Stimulated activated CD8-positive, alpha-beta memory T cell treated with anti-CD3 and anti-CD28 coated beads, Interleukin-4, amount 100 ng/mL, for 4 hours (primary cell): ENCODE results near the gene CHDH.

ENCODE experiments used
- DNase-seq, 2 donors: peaks; one replicate each; pipeline ENCODE4 v3.0.0-alpha.2; 2020; ENCODE audit warnings: low read depth in 2 of 2, low spot score in 1 of 2

CHDH gene

DNA sequence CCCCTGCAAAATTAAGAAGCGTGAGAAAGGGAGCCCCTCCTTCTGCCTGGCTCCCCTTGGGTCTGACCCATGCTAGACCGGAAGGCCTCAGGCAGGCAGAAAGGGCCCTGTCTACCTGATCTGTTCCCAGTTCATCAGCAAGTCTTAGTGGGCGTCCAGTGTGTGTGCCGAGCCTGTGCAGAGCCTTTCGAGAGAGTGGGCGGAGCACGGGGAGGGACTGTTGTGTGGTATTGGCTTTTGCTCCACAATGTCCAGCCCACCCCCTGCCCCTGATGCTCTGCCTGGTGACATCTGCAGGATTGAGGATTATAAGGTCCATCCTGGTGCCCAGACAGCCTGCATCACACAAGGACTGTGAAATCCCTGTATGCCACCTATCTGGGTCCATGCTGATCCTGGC is 82.9 kb downstream of the CHDH start:
- DNase-seq: no peak
